Transverse colon (tissue), 4 donors: ENCODE measurements around the gene GAP43.

Experiments
- EP300 ChIP-seq: sonication (generic); formaldehyde crosslinking; IDR thresholded peaks from one replicate; pipeline ENCODE4 v1.6.1; 2017; ENCODE audit warnings: antibody characterized with exemption, low read depth
- POLR2A ChIP-seq: fragments of 450-650 bp; IDR thresholded peaks from one replicate; pipeline ENCODE4 v1.6.1; 2016; ENCODE audit warnings: antibody characterized with exemption, mild to moderate bottlenecking, moderate library complexity
- POLR2AphosphoS5 ChIP-seq, 3 donors: sonication (generic); formaldehyde crosslinking; IDR thresholded peaks; one replicate each; pipeline ENCODE4 v1.6.1; 2016; ENCODE audit warnings: antibody characterized with exemption in 3 of 3
- TF ChIP-seq, protein P1 (sequence below), 5 experiments: fragments of 200-600 bp in 3 of 5; fragments of 450-650 bp in 2 of 5; sonication (generic) in 3 of 5; IDR thresholded peaks; 1 replicate in 2 of 5; 2 replicates in 3 of 5; pipeline ENCODE4 v1.5.1; 2016 to 2017; ENCODE audit warnings: antibody characterized with exemption in 5 of 5, inconsistent platforms in 3 of 5, mild to moderate bottlenecking in 2 of 5, moderate library complexity in 1 of 5

DNA sequence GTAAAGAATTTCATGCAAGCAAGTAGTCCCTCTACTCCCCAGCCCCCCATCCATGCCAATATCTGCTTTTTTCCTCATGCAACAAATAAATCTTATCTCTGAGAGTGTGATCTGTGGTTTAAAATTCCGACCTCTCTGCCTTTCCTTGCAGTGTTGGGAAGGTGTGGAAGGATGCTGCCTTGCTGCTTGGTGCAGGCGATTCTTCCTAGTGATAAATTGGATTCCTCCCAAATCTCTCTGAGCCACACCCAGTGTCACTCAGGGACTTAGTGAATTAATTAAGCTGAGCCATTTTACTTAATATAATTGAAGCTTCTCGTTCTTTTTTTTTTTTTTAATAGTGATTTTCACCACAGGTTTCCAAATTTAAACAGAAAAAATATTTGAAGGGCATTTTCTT is 3.4 kb downstream of the GAP43 start:
- TF ChIP-seq, protein P1, sequence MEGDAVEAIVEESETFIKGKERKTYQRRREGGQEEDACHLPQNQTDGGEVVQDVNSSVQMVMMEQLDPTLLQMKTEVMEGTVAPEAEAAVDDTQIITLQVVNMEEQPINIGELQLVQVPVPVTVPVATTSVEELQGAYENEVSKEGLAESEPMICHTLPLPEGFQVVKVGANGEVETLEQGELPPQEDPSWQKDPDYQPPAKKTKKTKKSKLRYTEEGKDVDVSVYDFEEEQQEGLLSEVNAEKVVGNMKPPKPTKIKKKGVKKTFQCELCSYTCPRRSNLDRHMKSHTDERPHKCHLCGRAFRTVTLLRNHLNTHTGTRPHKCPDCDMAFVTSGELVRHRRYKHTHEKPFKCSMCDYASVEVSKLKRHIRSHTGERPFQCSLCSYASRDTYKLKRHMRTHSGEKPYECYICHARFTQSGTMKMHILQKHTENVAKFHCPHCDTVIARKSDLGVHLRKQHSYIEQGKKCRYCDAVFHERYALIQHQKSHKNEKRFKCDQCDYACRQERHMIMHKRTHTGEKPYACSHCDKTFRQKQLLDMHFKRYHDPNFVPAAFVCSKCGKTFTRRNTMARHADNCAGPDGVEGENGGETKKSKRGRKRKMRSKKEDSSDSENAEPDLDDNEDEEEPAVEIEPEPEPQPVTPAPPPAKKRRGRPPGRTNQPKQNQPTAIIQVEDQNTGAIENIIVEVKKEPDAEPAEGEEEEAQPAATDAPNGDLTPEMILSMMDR (IDR thresholded peaks at IDR 0.05) = no peak
- TF ChIP-seq POLR2A (no peak), EP300 (no peak), POLR2AphosphoS5 (IDR thresholded peaks at IDR 0.05) (no peak)
